Activated T-helper 2 cell treated with anti-CD3 and anti-CD28 coated beads, Interferon-gamma antibody, Interleukin-2, Interleukin-4, amounts not matched to agents 10 μg/mL and 5 μg/mL and 100 μg/mL, durations not matched to agents 14 hours and 24 hours and 36 hours (primary cell): ENCODE results near the gene ZWILCH. TPM values are rescaled to one million over a fixed set of nuclear protein-coding genes. Genes with fewer than 3 reads are reported as not detected.

ENCODE experiments used
- DNase-seq: peaks from one replicate; pipeline ENCODE4 v3.0.0; 2021; ENCODE audit warnings: low spot score
- H3K27ac Mint-ChIP-seq: one replicate; pipeline ENCODE4 v1.8.0; 2021; ENCODE audit warnings: mixed read lengths
- H3K27me3 Mint-ChIP-seq: one replicate; pipeline ENCODE4 v1.8.0; 2021; ENCODE audit warnings: low read depth, mixed read lengths
- H3K36me3 Mint-ChIP-seq: one replicate; pipeline ENCODE4 v1.8.0; 2021; ENCODE audit warnings: low read depth, mixed read lengths
- H3K4me1 Mint-ChIP-seq: one replicate; pipeline ENCODE4 v1.8.0; 2021; ENCODE audit warnings: low read depth, mixed read lengths
- H3K4me3 Mint-ChIP-seq: one replicate; pipeline ENCODE4 v1.8.0; 2021; ENCODE audit warnings: low read depth, mild to moderate bottlenecking, moderate library complexity, mixed read lengths
- H3K9me3 Mint-ChIP-seq: one replicate; pipeline ENCODE4 v1.8.0; 2021; ENCODE audit warnings: mixed read lengths
- intact Hi-C: fragments of 100-400 bp; cut with micrococcal nuclease; formaldehyde crosslinking; loops from one replicate; pipeline ENCODE4 v1.15.1; 2023
- total RNA-seq: library from RNA; stranded (reverse); gene quantifications from 2 replicates; pipeline ENCODE4 v1.2.3, GENCODE V29; 2022

ZWILCH gene
- total RNA-seq, 1 donor from 2014 or later: 34.5 TPM

DNA sequence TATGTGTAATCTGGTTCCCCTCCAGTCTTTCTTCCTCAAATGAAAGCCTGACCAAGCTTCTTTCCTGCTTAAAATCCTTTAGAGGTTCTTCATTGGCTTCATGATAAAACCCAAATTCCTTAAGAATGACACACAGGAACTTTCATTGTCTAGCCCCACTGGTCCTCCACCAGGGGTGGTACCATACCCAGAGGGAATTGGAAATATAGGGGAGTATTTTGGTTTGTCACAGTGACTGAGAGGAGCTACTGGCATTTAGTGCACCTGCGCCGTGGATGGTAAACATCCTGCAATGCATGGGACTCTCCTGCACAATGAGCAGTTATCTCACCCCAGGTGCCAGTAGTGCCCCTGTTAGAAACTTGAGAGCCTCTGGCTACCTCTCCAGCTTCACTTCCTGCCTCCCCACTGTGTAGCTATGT is 10.8 kb downstream of the ZWILCH start:
- intact Hi-C loops: no loop called here
- Mint-ChIP-seq H3K27me3 (no peaks in the 10 kb centered on the region), H3K4me3 (no peak overlapping the region), H3K36me3 (peaks cover 35% of the 10 kb centered on the region), H3K27ac (no peak overlapping the region), H3K9me3 (no peaks in the 10 kb centered on the region), H3K4me1 (no peaks in the 10 kb centered on the region)
- no peak for DNase-seq

DNA sequence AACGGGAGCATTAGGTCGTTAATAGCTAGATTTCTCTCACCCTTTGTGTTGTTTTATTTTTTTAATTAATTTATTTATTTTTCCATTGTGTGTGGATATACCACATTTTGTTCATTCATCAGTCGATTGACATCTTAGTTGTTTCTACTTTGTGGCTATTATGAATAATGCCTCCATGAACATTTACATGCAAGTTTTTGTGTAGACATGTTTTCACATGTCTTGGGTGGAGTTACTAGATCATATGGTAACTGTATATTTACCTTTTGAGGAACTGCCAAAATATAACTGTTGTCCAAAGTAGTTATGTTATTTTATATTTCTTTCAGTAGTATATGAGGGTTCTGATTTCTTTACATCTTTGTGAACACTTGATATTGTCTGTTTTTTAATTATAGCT is 18.8 kb downstream of the ZWILCH start:
- peaks cover 41% of the 10 kb centered on the region for H3K36me3 Mint-ChIP-seq
- no peak for DNase-seq
- intact Hi-C loops: no loop called here
- H3K27ac Mint-ChIP-seq: no peak overlapping the region
- H3K4me3 Mint-ChIP-seq: no peak overlapping the region
- no peaks in the 10 kb centered on the region for H3K27me3 Mint-ChIP-seq
- peaks cover 7% of the 10 kb centered on the region for H3K4me1 Mint-ChIP-seq
- H3K9me3 Mint-ChIP-seq: no peaks in the 10 kb centered on the region

DNA sequence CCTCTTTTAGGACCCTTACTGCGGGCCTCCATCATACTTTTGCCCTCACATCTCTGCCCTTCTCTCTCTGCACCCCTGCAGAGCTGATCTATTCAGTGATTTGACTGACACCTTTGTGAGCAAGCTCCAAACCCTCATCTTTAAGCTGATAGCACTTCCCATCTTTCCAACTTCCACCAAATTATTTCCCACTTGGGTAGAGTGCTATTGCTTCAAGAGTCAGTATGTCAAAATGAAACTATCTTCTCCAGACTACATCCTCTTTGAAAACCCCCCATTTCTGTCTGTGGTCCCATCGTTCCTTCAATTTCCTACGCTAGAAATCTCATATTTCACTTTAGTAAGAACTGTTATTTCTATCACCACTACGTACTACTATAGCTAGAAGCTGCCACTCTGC is 19.7 kb downstream of the ZWILCH start:
- Mint-ChIP-seq H3K9me3 (no peaks in the 10 kb centered on the region), H3K36me3 (peaks cover 46% of the 10 kb centered on the region), H3K4me3 (no peak overlapping the region), H3K27me3 (no peaks in the 10 kb centered on the region), H3K27ac (no peak overlapping the region), H3K4me1 (peaks cover 7% of the 10 kb centered on the region)
- intact Hi-C loops: no loop called here
- DNase-seq: no peak

DNA sequence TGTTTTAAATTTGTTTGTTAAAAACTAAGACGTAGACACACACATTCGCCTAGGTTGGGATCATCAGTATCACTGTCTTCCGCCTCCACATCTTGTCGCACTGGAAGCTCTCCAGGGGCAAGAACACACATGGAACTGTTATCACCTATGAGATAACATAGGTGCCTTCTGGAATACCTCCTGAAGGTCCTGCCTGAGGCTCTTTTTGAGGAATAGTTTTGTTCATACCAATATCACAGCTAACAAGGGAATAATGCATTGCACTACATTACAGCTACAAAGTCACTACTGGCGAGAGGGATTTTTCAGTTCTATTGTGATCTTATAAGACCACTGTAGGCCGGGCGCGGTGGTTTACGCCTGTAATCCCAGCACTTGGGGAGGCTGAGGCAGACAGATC is 29.9 kb downstream of the ZWILCH start:
- peaks cover 42% of the 10 kb centered on the region for H3K36me3 Mint-ChIP-seq
- H3K4me3 Mint-ChIP-seq: no peak overlapping the region
- intact Hi-C loops: no loop called here
- H3K9me3 Mint-ChIP-seq: no peaks in the 10 kb centered on the region
- DNase-seq: no peak
- H3K27ac Mint-ChIP-seq: no peak overlapping the region
- H3K27me3 Mint-ChIP-seq: no peaks in the 10 kb centered on the region
- H3K4me1 Mint-ChIP-seq: peaks cover 2% of the 10 kb centered on the region

DNA sequence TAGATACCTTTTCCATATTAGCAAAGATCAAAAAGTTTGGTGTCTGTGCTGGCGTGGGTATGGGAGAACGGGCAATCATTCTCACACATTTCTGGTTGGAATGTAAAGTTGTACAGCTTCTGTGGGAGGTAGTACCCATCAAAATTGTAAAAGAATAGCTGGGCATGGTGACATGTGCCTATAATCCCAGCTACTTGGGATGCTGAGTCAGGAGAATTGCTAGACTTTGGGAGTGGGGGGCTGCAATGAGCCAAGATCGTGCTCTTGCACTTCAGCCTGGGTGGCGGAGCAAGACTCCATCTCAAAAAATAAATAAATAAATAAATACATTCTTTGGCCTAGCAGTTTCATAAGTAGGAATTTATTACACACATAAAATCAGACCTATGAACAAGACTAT is 37.8 kb downstream of the ZWILCH start:
- no peak overlapping the region for H3K4me3 Mint-ChIP-seq
- DNase-seq: no peak
- no peak overlapping the region for H3K27ac Mint-ChIP-seq
- H3K4me1 Mint-ChIP-seq: no peaks in the 10 kb centered on the region
- H3K36me3 Mint-ChIP-seq: peaks cover 42% of the 10 kb centered on the region
- H3K9me3 Mint-ChIP-seq: no peaks in the 10 kb centered on the region
- intact Hi-C loops: no loop called here
- H3K27me3 Mint-ChIP-seq: no peaks in the 10 kb centered on the region

DNA sequence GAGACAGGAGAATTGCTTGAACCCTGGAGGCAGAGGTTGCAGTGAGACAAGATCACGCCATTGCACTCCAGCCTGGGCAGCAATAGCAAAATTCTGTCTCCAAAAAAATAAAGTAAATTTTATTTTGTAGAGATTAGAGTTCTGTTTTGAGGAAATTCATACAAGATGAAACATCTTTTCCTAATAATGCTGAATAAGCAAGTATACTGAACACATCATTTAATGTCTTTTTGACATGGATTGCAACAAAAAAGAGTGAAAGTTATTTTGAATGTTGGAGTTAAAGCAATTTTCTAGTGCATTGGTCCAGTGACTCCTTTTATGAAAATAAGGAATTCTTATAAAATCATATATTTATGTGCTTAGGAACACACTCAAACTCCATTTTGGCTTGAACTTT is 40.1 kb downstream of the ZWILCH start:
- DNase-seq: no peak
- Mint-ChIP-seq H3K4me3 (no peak overlapping the region), H3K36me3 (peaks cover 32% of the 10 kb centered on the region), H3K9me3 (no peaks in the 10 kb centered on the region), H3K4me1 (no peaks in the 10 kb centered on the region), H3K27ac (no peak overlapping the region), H3K27me3 (no peaks in the 10 kb centered on the region)
- intact Hi-C loops: no loop called here

DNA sequence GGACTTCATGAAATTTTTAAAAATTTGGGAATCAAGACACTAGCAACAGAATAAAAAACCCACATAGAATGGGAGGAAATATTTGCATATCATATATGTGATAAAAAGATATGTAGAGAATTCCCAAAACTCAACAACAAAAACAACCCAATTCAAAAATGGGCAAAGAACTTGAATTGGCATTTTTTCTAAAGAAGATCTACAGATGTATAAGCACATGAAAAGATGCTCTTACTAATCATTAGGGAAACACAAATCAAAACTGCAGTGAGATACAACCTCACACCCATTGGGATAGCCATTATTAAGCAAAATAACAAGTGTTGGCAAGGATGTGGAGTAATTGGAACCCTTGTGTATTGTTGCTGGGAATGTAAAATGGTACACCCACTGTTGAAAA is 50.6 kb downstream of the ZWILCH start:
- peaks cover 16% of the 10 kb centered on the region for H3K36me3 Mint-ChIP-seq
- intact Hi-C loops: no loop called here
- H3K4me1 Mint-ChIP-seq: peaks cover 2% of the 10 kb centered on the region
- H3K27me3 Mint-ChIP-seq: no peaks in the 10 kb centered on the region
- H3K9me3 Mint-ChIP-seq: no peaks in the 10 kb centered on the region
- no peak for DNase-seq
- H3K27ac Mint-ChIP-seq: no peak overlapping the region
- no peak overlapping the region for H3K4me3 Mint-ChIP-seq

DNA sequence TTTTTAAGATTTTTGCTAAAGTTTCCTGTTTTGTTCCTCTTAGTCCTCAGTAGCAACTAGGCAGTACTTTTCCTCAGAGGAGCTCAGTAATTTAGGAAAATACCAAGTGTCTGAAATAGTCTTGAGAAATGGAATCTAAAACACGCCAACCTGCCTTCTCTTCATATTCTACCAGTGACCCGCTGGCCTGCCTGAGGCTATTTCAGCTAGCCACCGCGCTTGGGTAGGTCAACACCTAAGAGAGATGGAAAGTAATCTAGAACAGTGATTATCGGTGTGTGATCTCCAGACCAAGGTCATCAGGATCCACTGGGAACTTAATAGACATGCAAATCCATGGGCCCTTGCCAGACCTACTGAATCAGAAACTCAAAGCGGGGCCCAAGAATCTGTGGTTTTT is 53.1 kb downstream of the ZWILCH start:
- H3K27ac Mint-ChIP-seq: no peak overlapping the region
- no peaks in the 10 kb centered on the region for H3K27me3 Mint-ChIP-seq
- peaks cover 4% of the 10 kb centered on the region for H3K36me3 Mint-ChIP-seq
- no peaks in the 10 kb centered on the region for H3K4me1 Mint-ChIP-seq
- intact Hi-C loops: no loop called here
- H3K9me3 Mint-ChIP-seq: no peaks in the 10 kb centered on the region
- no peak overlapping the region for H3K4me3 Mint-ChIP-seq
- no peak for DNase-seq

DNA sequence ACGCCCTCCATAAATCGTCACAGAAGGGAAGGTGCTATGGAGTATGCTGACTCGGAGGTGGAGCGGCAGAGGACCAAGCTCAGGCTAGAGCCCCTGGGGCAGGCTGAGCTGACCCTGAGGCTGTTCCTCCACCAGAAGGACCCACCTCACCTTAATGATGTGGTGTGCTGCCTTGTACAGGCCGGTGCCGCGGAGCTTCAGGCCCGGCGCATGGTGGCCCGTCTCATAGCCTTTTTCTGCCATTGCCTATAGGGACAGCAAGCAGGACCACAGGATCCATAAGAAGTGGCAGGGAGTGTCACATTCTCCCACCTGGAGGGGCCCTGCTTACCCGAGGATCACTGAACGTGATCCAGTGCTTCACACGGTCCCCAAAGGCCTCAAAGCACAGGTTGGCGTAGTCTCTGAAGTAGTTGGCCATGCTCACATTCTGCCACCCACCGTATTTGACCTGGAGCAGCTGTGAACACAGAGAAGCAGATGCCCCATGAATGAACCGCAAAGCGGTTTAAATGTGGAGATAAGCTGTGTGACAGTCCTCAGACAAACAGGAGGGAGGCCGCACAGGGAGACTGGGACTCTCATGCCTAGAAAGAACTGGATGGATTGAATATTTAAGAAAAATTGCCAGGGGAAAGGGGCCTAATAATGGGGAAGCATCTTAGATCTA is 55.9 kb downstream of the ZWILCH start:
- no peaks in the 10 kb centered on the region for H3K9me3 Mint-ChIP-seq
- no peak overlapping the region for H3K27ac Mint-ChIP-seq
- H3K27me3 Mint-ChIP-seq: no peaks in the 10 kb centered on the region
- H3K36me3 Mint-ChIP-seq: no peaks in the 10 kb centered on the region
- DNase-seq: no peak
- H3K4me1 Mint-ChIP-seq: no peaks in the 10 kb centered on the region
- intact Hi-C loops: no loop called here
- H3K4me3 Mint-ChIP-seq: no peak overlapping the region

DNA sequence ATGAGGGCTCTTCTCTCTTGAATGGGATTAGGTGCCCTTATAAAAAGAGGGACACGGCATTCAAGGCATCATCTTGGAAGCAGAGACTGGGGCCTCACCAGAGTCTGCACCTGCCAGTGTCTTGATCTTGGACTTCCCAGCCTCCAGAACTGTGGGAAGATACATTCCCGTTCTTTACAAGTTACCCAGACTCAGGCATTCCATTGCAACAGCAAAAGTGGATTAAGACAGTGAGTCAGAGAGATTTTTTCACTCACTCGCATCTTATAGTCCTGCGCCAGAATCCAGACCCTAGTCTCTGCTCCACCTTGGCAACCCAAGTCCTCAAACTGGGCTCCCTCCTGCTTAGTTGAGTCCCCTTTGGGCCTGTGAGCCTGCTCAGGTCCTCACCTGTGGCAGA is 58.0 kb downstream of the ZWILCH start:
- Mint-ChIP-seq H3K27me3 (no peaks in the 10 kb centered on the region), H3K9me3 (no peaks in the 10 kb centered on the region), H3K36me3 (no peaks in the 10 kb centered on the region), H3K4me3 (no peak overlapping the region), H3K4me1 (peaks cover 6% of the 10 kb centered on the region), H3K27ac (no peak overlapping the region)
- intact Hi-C loops: no loop called here
- DNase-seq: no peak

DNA sequence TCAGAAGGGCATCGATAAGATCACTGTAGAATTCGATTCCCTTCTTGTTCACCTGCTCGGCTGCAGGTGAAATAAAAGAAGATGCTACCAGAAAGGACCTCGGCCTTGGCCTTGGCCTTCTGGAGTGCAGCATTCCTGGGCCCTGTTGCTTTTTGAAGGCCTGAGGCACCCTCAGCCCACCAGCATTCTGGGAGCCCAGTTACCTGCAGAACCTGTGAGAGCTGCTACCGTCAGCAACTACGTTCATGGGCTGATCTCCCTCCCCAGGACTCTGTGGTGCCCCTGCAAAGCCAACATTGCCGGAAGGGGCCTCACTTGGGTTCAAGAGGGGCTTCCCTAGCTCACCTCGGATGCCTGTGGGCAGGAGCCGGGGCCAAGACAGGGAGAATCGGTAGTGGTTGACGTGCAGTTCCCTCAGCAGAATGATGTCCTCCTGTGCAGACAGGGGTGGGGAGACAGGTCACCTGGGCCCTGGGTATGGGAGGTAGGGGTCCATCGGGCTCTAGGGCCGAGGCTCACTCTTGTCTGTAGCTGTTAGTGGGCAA is 58.5 kb downstream of the ZWILCH start:
- Mint-ChIP-seq H3K9me3 (no peaks in the 10 kb centered on the region), H3K4me1 (peaks cover 6% of the 10 kb centered on the region), H3K27me3 (no peaks in the 10 kb centered on the region), H3K27ac (no peak overlapping the region), H3K4me3 (no peak overlapping the region), H3K36me3 (no peaks in the 10 kb centered on the region)
- no peak for DNase-seq
- intact Hi-C loops: no loop called here

DNA sequence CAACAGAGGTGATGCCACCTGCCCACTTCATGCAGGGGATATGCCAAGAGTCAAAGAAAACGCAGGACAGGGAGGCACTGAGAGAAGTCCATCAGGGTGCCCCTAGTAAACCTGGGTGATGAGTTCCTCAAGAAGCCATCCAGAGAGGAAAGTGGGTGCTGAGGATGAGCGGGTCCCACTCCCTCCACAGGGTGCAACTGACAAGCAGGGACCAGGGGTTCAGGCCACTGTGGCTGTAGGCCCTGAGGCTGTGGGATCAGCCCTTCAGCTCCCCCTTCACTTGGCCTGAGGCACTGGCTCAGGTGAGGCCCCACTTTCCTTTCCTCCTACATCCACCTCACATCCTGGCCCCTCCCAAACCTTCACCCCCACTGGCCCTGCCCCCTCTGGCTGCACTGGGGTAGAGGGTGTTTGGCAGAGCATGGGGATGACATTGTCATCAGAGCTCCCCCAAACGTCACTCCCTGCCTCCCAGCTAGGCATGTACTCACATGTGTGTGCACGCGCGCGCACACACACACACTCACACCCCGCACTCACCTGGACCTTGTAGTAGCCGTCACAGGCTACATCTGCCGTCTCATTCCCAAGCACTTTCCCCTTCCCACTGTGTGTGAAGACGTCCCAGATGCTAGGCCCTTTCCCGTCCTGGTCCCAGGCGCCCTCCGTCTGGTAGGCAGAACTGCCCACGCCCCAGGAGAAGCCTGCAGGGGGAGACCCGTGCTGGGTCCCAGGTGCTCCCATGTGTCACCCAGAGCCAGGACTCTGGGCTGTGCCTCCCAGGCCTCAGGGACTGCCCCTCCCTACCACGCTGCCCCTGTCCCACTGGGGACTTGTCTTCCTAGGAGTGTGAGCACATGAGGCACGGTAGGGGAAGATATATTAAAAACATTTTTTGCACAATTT is 59.3 kb downstream of the ZWILCH start:
- Mint-ChIP-seq H3K27me3 (no peaks in the 10 kb centered on the region), H3K9me3 (no peaks in the 10 kb centered on the region), H3K4me1 (peaks cover 6% of the 10 kb centered on the region), H3K27ac (no peak overlapping the region), H3K4me3 (no peak overlapping the region), H3K36me3 (no peaks in the 10 kb centered on the region)
- intact Hi-C loops: no loop called here
- DNase-seq: no peak

DNA sequence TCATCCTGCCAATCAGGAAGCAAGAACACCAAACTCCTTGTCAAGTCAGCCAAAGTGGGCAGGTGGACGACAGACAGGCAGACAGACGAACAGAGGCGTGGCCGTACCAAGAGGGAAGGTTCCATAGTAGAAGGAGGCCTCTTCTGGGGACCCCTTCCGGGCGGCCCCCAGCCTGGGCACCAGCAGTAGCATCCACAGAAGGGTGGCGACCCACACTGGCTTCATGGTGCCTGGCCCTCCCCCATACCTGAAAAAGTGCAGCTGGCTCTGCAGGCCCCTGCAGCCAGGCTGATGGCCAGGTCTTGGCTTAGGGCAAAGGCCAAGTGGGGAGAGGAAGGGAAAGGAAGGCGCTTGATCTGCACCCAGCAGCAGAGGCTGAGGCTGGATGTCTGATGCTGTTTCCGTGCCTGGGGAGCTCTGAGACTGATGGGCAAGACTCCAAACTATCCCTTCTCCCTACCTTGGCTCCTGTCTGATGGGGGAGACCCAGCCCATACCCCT is 60.1 kb downstream of the ZWILCH start:
- no peak overlapping the region for H3K27ac Mint-ChIP-seq
- no peaks in the 10 kb centered on the region for H3K9me3 Mint-ChIP-seq
- no peak overlapping the region for H3K4me3 Mint-ChIP-seq
- H3K4me1 Mint-ChIP-seq: peaks cover 6% of the 10 kb centered on the region
- intact Hi-C loops: no loop called here
- DNase-seq: no peak
- no peaks in the 10 kb centered on the region for H3K36me3 Mint-ChIP-seq
- H3K27me3 Mint-ChIP-seq: no peaks in the 10 kb centered on the region
